Bronchial epithelial cell (primary cell): ENCODE data around the gene ZNF32. TPM values are rescaled to one million over a fixed set of nuclear protein-coding genes. Genes with fewer than 3 reads are reported as not detected.

ENCODE experiments used
- DNase-seq: peaks from one replicate; pipeline ENCODE4 v3.0.0-alpha.2; 2010; ENCODE audit warnings: low read depth
- FAIRE-seq: peaks from 2 replicates; lab custom pipeline; 2011; peaks lifted over from hg19 to GRCh38; lab: Jason Lieb, UNC
- H3K27me3 ChIP-seq: 2 replicates; pipeline ENCODE4 v1.5.1; 2011; ENCODE audit warnings: low read length; ENCODE audit not compliant: control insufficient read depth, insufficient read depth
- H3K36me3 ChIP-seq: 2 replicates; pipeline ENCODE4 v1.5.1; 2011; ENCODE audit warnings: low read length; ENCODE audit not compliant: control insufficient read depth, insufficient read depth
- H3K4me3 ChIP-seq: 2 replicates; pipeline ENCODE4 v1.5.1; 2011; ENCODE audit warnings: mild to moderate bottlenecking, low read depth, low read length, control low read depth
- total RNA-seq: library from RNA; depleted of rRNA; stranded (reverse); fragments of >200 nt; gene quantifications from 2 replicates; pipeline ENCODE4 v1.2.1, GENCODE V29; 2014
- TF ChIP-seq, protein P1 (sequence below): IDR thresholded peaks from 2 replicates; pipeline ENCODE4 v1.5.1; 2011; ENCODE audit warnings: mild to moderate bottlenecking, moderate library complexity, low read length, control low read depth, inconsistent platforms; ENCODE audit not compliant: insufficient read depth, severe bottlenecking

The ZNF32 gene
- total RNA-seq, 1 donor from 2014 or later, result 20.5 TPM

- H3K27me3 ChIP-seq, result no peaks in the 10 kb centered on the region
- no peak overlapping the region for H3K4me3 ChIP-seq
- no peak for DNase-seq
- FAIRE-seq, result no peak
- TF ChIP-seq, protein P1, sequence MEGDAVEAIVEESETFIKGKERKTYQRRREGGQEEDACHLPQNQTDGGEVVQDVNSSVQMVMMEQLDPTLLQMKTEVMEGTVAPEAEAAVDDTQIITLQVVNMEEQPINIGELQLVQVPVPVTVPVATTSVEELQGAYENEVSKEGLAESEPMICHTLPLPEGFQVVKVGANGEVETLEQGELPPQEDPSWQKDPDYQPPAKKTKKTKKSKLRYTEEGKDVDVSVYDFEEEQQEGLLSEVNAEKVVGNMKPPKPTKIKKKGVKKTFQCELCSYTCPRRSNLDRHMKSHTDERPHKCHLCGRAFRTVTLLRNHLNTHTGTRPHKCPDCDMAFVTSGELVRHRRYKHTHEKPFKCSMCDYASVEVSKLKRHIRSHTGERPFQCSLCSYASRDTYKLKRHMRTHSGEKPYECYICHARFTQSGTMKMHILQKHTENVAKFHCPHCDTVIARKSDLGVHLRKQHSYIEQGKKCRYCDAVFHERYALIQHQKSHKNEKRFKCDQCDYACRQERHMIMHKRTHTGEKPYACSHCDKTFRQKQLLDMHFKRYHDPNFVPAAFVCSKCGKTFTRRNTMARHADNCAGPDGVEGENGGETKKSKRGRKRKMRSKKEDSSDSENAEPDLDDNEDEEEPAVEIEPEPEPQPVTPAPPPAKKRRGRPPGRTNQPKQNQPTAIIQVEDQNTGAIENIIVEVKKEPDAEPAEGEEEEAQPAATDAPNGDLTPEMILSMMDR, result no peak
- H3K36me3 ChIP-seq, result no peaks in the 10 kb centered on the region
These were observed 50.2 kb downstream of the ZNF32 start for GRCh38 chr10:43598446-43598845.

GRCh38 chr10:43596546-43596945, 52.1 kb downstream of the ZNF32 start:
- FAIRE-seq (no peak), DNase-seq (no peak)
- H3K36me3 ChIP-seq, result no peaks in the 10 kb centered on the region
- no peaks in the 10 kb centered on the region for H3K27me3 ChIP-seq
- H3K4me3 ChIP-seq, result no peak overlapping the region
- TF ChIP-seq, protein P1, result no peak

DNA sequence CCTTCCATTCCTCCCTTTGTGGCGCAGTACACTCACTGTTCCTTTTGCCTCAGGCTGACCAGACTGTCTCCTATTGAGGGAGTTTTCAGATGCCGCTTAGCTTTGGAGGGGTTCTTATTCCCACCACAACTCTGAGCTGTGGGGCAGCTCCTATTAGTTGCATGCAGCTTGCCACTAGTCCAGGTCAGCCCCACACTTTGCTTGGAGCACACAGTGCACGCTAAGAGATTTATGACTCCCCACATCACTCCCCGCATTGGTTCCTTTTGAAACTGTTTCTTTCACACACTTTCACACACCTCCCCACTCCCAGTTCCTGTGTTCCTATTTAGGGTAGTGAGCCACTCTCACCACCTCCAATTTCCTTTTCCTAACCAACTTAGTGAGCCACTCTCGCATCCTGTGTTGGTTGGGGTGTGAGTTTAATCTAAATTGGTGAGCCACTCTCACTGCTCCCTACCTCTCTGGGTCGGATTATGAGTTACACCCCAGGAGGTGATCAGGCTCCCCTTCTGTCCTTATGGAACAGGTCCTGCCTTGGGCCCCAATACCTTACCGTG, 52.9 kb downstream of the ZNF32 start:
- TF ChIP-seq, protein P1, result no peak
- FAIRE-seq (no peak), DNase-seq (no peak)
- no peak overlapping the region for H3K4me3 ChIP-seq
- H3K27me3 ChIP-seq, result no peaks in the 10 kb centered on the region
- no peaks in the 10 kb centered on the region for H3K36me3 ChIP-seq

- no peak for FAIRE-seq
- TF ChIP-seq, protein P1, result no peak
- no peaks in the 10 kb centered on the region for H3K36me3 ChIP-seq
- H3K27me3 ChIP-seq, result no peaks in the 10 kb centered on the region
- H3K4me3 ChIP-seq, result no peak overlapping the region
- DNase-seq, result no peak
These were observed 53.6 kb downstream of the ZNF32 start for GRCh38 chr10:43594944-43595589.

Other genes starting within 250 kb of the ZNF32 start
- gene HNRNPF, start 239.7 kb downstream of the ZNF32 start, total RNA-seq, result 307 and 351 TPM in 2 replicates
- gene ZNF487, start 211.8 kb downstream of the ZNF32 start, total RNA-seq, result 2.1 and 3.2 TPM in 2 replicates
- gene ZNF239, start 74.3 kb downstream of the ZNF32 start, total RNA-seq, result 0.26 and 2.6 TPM in 2 replicates
- 2.4 and 4.7 TPM in 2 replicates for gene ZNF485, start 42.4 kb downstream of the ZNF32 start, total RNA-seq